NCI-H748 treated with DMSO at 0.1 percent for 48 hours (cell line): ENCODE measurements around the gene HYAL1.
"Not testable (repeated sequence)": the region's sequence is repeated elsewhere in the genome, so short reads cannot be mapped to it uniquely, and the experiment has no call there.

ENCODE experiments used
- DNase-seq: peaks from one replicate; lab custom pipeline; 2025; lab: John Stamatoyannopoulos, UW

Gene HYAL1

DNA sequence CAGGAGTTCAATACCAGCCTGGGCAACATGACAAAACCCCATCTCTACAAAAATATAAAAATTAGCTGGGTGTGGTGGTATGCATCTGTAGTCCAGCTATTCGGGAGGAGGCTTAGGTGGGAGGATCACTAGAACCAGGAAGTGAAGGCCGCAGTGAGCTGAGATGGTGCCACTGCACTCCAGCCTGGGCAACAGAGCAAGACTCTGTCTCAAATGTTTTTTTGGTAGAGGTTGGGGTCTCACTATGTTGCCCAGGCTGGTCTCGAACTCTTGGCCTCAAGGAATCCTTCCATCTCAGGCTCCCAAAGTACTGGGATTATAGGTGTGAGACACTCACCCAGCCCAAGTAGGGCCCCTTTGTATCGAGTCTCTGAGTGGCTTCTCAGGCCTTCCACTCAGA is 9.3 kb downstream of the HYAL1 start:
- DNase-seq: no peak

DNA sequence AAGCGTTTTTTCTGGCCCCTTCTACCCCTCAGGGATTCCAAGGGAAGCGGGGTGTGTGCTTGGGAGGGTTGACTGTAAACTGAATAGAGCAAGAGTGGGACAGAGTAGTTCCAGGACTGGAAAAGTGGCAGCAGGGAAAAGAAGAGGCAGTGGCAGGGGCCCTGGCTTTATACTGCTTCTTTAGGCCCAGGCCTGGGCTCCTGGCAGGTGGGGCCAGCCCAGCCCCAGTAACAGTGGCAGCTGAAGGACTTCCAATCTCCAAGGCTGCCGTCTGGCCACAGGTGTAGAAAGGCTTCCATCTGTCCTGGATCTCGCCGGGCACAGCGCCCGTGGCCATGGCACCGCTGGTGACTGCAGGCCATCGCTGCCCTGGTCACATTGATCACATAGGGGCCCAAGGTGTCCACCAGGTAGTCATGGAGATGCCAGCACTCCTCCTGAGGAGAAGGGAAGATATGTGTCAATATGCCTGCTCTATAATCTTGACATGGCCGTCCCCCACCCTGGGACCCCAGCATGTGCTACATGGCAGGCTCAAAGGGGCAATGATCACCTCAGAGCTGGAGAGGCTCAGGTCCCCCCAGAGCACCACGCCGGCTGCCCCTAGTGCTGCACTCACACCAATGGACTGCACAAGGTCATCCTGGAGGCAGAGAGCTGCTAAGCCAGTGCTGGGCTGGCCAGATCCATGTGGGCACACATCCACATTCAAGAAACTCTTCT is 10.1 kb downstream of the HYAL1 start:
- DNase-seq: no peak

DNA sequence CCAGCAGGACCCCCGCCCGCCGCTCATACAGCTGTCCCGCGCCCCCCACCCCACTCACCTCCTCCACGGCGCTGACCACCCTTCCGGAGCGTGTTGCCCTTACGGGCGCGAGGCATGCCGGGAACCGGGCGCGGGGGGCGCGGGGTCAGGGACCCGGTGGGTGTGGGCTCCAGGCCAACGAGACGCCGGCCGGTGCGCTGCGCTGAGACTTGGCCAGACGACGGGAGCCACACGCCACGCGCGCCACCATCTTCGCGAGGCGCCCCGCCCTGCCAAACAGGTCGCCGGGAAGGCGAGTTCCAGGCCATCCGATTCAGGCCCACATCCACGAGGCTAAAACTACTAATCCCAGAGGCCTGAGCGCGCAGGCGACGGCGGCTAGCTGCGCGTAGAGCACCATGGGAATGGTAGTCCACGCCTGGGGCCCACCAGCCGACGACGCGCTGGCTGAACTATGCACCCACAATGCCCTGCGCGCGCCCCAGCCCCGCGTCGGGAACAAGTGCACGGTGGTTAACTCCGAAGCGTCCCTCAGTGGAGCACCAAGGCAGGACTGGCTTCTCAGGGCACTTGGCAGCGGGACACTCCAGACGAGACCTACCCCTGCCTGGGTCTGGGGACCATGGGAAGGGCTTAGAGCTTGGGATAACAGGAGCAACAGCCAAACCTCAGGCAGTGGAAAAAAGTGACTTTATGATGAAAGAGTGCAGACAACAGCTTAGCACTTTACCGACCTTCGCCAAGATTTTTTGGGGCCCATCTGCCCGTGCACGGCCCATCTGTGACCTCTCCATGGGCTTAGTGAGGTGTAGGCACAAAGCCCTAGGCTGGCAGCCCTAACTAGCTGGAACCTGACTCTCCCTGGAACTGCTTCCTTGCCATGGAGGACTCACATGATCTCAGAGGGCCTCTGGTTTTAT is 11.0 kb downstream of the HYAL1 start, which contains the start of gene IFRD2:
IFRD2 (minus strand) TSS at position 271 of the 920 bp plus-strand sequence; CDS start at position 116, 155 bp downstream.
- peak; percentile 78 for DNase-seq

DNA sequence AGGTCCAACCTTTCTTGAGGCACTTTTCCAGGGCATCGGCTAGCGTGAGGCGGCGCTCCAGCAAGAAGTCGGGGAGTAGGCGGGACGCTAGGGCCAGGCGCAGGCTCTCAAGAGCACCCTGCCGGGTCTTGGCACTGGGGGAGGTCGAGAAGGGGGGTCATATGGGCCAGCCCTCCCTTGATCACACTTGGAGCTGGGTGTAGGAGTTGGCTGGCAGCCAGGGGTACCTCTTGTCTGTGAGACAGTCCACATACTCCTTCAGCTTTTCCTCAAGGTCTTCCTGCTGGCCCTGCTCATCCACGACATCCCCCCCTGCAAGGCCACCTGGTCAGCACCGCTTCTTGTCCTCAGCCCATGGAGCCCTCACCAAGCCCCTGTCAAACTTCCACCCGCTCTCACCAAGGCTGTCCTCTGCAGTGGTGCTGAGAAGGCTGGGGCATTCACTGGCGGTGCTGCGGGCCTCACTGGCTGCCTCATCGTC is 13.2 kb downstream of the HYAL1 start:
- DNase-seq: no peak

DNA sequence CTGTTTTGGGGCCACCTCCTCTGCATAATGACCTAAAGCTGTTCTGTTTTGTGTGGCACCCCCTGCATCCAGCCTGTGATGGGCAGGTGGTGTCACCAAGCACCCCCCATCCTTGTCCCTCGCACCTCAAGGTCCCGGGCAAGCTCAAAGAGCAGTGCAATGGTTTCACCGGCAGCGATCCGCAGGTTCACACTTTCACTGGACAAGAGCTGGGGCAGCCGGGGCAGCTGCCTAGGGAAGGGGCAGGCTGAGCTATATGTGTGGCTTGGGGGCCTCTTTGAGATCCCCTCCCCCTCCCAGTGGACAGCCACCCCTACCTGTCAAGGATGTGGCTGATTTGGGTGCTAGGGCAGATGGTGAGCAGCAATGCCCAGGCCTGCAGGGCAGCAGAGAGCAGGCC is 14.2 kb downstream of the HYAL1 start:
- DNase-seq: no peak

DNA sequence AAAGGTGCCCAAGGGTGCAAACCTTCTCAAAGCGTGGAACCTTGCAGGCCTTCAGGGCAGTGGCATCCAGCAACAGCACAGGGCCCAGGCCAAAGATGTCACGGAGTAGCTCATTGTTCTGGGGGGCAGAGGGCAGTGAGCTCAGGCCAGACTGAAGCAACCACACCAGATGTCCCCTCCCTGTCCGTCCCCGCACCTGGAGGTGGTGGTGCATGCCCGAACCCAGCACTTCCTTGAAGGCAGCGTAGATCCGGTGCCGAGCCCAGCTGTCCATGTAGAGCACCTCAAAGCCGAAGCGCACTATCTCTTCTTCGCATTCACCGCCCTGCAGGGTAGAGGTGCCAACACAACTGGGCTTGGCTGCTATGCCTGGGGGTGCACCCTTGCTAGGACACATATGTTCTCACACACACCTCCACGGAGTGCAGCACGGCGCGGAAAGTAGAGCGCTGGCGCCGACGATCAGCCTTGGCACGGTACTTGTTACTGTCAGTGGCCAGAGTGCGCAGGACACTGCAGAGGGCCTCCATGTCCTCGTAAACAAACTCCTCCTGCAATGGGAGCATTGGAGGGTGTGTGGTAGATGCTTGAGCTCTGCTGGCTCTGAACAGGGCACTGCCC is 14.9 kb downstream of the HYAL1 start:
- DNase-seq: no peak

DNA sequence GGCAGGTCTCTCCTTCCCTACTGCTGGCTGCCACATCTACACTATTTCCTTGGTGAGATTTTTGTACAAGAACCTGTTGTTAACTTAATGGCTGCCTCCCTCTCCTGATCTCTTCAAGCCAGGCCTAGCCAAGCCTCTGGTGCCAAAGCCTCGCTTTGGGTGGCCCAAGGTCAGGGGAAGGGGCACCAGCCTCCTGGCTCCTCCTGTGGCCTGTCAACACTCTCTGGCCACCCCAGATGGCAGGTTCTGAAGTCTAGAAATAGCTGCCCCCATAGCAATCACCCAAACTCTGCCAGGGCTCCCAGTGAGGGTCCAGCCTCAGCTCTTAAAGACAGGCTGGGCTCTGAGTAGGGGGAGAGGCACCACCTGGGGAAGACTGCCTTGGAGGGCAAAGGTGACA is 16.1 kb downstream of the HYAL1 start:
- no peak for DNase-seq

DNA sequence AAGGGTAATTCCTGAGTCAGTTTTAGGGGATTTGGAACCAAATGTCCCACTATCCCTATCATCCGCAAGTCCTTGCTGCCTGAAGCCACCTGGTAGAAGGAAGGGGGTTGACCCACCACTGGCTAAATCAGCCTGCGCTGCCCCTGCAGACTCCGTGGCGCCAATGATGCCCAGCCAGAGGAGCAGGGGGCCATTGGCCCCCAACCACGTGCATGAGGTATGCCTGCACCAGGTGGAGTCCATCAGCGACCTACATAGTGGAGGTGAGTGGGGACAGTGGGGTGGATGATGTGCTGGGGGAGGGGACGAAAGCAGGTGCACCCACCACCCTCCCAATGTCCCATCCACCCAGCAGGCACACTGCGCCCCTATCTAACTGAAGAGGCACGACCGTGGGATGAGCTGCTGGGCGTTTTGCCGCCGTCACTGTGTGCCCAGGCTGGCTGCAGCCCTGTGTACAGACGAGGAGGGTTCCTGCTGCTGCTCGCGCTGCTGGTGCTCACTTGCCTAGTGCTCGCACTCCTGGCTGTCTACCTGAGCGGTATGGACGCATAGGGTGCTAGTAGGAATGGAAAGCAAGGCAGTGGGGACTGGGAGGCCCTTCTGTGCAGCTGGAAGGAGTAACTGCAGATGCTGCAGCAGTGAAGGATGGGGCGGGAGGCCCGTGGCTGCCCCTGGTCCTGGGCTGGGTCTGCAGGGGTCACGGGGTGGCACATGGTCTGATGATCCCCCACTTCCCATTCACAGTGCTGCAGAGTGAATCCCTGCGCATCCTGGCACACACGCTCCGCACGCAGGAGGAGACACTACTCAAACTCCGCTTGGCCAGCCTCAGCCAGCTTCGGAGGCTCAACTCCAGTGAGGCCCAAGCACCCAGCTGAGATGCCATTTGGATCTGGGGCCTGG is 16.8 kb downstream of the HYAL1 start:
- no peak for DNase-seq

DNA sequence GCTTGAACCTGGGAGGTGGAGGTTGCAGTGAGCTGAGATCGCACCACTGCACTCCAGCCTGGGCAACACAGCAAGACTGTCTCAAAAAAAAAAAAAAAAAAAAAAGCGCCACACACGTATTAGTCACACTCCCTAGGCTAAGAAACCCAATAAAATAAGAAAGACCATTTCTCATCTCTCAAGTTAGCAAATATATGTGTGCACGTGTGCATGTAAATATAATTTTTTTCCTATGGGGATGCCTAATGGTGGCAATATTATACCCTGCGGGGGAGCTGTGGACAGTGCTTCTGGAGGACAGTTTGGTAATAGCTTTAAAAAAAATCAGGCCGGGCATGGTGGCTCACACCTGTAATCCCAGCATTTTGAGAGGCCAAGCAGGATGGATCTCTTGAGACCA is 19.3 kb downstream of the HYAL1 start:
- DNase-seq: not testable (repeated sequence)

DNA sequence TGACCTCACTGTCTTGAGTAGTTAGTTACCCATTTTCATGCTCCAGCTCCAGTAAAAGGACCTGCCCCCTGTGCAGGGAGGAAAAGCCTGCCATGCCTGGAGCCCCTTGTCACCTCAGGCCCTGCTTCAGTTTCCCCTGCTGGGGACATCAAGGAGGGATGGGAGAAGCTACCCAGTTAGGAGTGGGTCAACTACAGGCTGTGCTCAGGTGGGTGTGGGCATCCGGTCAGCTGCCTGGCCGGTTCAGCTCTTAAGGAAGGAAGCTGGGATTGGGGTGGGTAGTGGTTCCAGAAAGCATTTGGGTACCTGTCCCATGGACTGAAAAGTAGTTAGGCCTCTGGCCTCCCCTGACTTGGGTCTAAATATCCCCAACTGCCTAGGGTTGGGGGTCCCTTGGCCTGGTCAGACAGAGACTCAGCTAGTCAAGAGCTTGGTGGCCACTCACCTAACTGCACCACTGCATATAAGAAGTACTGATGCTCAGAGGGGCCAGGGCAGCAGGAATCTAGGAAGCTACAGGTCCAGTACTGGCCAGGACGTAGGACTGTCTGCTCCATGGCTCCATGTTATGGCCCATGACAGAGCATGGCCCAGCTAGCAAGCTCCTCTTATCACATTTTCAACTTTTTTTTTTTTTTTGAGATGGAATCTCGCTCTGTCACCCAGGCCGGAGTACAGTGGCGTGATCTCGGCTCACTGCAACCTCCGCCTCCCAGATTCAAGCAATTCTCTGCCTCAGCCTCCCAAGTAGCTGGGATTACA is 23.9 kb downstream of the HYAL1 start:
- no peak for DNase-seq

DNA sequence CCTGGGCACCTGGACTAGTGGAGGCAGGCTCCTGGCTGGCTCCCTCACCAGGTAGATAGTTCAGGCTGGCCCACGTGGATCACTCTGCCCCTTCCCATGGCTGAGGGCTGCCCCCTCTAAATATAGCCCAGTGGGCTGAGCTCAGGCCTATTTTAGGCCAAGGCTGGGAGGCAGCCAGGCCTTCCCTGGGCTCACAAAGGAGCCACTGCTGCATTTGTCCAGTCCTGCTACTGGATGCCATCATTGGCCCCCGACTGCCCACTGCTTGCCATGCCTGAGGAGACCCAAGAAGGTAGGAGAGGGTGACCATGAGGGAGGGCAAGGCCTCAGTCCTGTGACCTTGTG is 24.5 kb downstream of the HYAL1 start, which contains the start of gene LSMEM2:
LSMEM2 (plus strand) TSS at position 208 of the 345 bp plus-strand sequence; CDS start at position 235, 27 bp downstream.
- no peak for DNase-seq

DNA sequence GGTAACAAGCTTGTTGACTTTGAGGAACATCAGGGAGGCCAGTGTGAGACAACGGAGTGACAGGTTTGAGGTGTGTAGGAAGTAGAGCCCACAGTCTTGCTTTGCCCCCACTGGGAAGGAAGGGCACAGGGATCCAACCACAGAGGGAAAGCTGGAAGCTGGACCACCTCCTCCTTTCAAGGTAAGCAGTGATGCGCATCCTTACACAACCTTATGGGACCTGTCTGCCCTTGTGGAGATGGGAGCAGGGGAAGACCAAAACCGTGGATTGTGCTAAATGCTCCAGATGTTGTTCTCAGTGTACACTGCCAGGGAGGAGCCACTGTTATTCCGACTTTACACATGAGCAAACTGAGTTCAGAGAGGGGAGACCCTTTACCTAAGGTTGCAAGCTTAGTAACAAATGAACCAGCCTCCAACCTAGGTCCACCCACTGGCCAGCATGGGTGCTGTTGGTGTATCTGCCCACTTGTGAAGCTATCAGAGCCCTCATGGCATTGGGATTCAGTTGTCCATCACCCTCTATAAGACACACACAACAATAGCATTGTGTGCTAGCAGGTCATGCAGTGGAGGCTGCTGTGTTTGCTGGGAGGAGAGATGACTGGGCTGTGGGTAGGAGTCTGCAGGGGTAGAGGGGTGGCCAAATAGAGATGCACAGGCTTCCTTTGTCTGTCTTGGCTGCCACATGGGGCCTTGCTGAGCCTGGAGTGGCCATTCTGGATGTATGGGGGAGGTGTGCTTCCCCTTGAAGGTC is 25.1 kb downstream of the HYAL1 start:
- no peak for DNase-seq

DNA sequence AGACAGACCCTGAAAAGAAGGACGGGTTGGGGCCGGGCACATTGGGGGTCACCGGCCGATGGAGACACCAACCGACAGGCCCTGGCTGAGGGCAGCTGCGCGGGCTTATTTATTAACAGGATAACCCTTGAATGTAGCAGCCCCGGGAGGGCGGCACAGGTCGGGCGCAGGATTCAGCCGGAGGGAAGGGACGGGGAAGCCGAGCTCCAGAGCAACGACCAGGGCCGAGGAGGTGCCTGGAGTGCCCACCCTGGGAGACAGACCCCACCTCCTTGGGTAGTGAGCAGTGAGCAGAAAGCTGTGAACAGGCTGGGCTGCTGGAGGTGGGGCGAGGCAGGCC is 26.6 kb downstream of the HYAL1 start:
- DNase-seq: no peak

DNA sequence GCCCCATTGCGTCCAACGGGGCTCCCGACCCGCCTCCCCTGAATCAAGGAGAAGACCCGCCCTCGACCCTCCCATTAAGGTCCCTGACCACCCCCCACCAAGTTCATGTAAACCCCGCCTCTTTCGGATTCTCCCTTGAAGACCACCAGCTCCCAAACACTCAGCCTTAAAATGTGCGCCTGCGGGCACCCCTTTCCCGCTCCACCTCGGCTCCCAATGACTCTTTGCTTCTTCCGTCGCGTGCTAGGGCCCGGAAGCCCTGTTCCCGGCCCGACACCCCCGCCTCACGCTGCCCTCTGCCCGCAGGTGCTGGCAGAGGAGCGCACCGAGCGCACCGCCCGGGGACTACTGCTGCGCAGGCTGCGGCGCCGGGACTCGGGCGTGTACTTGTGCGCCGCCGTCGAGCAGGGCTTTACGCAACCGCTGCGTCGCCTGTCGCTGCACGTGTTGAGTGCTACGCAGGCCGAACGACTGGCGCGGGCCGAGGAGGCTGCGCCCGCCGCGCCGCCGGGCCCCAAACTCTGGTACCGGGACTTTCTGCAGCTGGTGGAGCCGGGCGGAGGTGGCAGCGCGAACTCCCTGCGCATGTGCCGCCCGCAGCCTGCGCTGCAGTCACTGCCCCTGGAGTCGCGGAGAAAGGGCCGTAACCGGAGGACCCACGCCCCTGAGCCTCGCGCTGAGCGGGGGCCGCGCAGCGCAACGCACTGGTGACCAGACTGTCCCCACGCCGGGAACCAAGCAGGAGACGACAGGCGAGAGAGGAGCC is 27.2 kb downstream of the HYAL1 start:
- DNase-seq: no peak

DNA sequence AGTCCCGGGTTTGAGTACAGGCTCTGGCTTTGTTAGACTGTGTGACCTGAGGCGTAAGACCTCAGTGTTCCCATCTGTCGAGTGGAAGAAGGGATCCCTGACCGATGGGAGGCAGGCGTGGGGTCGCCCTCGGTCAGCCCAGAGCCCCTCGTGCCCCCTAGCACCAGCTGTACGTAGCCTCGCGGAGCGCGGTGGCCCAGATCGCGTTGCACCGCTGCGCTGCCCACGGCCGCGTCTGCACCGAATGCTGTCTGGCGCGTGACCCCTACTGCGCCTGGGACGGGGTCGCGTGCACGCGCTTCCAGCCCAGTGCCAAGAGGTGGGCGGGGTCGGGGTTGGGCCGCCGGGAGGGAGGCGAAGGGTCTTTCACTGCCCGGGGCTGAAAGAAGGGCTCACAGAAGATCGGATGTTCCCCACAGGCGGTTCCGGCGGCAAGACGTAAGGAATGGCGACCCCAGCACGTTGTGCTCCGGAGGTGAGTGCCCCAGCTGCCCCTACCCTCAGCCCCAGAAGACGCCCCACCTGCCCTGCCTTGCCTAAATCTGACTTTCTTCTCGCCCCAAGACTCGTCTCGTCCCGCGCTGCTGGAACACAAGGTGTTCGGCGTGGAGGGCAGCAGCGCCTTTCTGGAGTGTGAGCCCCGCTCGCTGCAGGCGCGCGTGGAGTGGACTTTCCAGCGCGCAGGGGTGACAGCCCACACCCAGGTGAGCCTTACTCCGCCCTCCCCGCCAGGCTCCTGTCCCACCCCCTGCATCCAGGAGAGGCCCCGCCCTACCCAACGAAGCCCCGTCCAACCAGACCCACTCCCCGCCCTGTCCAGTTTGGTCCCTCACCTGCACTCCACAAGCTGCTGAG is 28.0 kb downstream of the HYAL1 start:
- DNase-seq: no peak

DNA sequence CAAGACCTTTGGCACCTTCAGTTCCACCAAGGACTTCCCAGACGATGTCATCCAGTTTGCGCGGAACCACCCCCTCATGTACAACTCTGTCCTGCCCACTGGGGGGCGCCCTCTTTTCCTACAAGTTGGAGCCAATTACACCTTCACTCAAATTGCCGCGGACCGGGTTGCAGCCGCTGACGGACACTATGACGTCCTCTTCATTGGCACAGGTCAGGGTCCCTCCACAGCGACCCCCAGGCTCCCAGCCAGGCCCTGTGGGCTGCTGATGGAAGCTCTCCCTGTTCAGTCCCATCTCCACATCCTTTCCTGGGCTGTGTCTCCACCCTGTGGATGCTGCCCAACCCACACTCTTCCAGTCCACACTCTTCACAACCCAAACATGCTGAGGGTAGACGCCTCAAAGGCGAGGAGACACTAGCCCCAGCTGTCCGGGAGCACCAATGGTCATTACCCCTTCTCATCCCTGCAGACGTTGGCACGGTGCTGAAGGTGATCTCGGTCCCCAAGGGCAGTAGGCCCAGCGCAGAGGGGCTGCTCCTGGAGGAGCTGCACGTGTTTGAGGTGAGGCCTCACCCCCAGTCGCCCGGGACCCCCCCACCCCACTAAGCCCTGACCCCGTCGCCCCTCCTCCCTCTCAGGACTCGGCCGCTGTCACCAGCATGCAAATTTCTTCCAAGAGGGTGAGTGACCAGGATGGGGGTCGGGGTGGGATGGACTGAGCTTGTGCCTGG is 28.8 kb downstream of the HYAL1 start:
- DNase-seq: peak; percentile 51

DNA sequence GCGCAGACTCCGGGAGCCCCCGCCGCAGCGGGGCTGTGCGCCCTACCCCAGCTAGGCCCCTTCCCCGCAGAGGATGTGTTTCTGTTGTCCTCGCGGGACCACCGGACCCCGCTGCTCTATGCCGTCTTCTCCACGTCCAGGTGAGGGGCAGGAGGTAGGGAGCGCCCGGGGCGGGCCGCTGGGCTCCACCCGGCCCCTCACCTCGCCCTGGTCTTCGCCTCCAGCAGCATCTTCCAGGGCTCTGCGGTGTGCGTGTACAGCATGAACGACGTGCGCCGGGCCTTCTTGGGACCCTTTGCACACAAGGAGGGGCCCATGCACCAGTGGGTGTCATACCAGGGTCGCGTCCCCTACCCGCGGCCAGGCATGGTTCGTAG is 29.7 kb downstream of the HYAL1 start:
- no peak for DNase-seq
